Mucosa of stomach (tissue), 1 donor: ENCODE results near the gene ITGAL.
"Not testable (repeated sequence)": the region's sequence is repeated elsewhere in the genome, so short reads cannot be mapped to it uniquely, and the experiment has no call there.

Source experiments
- H3K27me3 ChIP-seq: one replicate; pipeline ENCODE4 v1.7.0; 2013; ENCODE audit warnings: mild to moderate bottlenecking, low read length; ENCODE audit not compliant: control insufficient read depth, insufficient read depth
- H3K36me3 ChIP-seq: one replicate; pipeline ENCODE4 v1.7.0; 2013; ENCODE audit warnings: low read length; ENCODE audit not compliant: control insufficient read depth, insufficient read depth
- H3K4me1 ChIP-seq: one replicate; pipeline ENCODE4 v1.7.0; 2013; ENCODE audit warnings: mild to moderate bottlenecking, low read length; ENCODE audit not compliant: control insufficient read depth, insufficient read depth
- H3K4me3 ChIP-seq: one replicate; pipeline ENCODE4 v1.7.0; 2013; ENCODE audit warnings: low read length
- H3K9ac ChIP-seq: one replicate; pipeline ENCODE4 v1.7.0; 2013; ENCODE audit warnings: mild to moderate bottlenecking, low read length, moderate library complexity
- H3K9me3 ChIP-seq: one replicate; pipeline ENCODE4 v1.7.0; 2013; ENCODE audit warnings: mild to moderate bottlenecking, low read length, moderate library complexity; ENCODE audit not compliant: control insufficient read depth
- donor health status: Pancreatic carcinoma.

Gene ITGAL

DNA sequence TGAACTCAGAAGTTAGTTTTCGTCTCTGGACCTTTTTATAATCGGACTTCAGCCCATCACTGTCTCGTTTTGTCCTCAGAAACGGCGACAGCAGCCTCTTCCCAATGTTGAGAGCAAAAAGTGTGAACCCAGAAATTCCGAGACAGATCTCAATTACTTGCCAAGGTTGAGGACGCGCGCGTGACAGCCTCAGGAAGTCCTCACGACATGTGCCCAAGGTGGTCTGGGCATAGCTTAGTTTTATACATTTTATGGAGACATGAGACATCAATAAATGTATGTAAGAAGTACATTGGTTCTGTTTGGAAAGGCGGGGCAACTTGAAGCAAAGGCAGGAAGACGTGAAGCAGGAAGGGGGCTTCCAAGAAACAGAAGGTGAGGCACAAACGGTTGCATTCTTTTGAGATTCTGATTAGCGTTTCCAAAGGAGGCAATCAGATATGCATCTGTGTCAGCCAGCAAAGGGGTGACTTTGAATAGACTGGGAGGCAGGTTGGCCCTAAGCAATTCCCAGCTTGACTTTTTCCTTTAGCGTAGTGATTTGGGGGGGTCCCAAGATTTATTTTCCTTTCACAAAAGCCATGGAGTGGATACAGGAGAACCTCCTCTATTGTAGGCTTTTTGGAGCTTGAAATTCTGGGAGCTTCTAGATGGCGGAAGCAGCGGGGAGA, 62.7 kb downstream of the ITGAL start:
- Histone ChIP-seq H3K36me3 (no peaks in the 10 kb centered on the region), H3K9me3 (no peaks in the 10 kb centered on the region), H3K4me3 (peak overlapping the region; percentile 87), H3K9ac (peak overlapping the region; percentile 97), H3K4me1 (peaks cover 32% of the 10 kb centered on the region), H3K27me3 (no peaks in the 10 kb centered on the region)

DNA sequence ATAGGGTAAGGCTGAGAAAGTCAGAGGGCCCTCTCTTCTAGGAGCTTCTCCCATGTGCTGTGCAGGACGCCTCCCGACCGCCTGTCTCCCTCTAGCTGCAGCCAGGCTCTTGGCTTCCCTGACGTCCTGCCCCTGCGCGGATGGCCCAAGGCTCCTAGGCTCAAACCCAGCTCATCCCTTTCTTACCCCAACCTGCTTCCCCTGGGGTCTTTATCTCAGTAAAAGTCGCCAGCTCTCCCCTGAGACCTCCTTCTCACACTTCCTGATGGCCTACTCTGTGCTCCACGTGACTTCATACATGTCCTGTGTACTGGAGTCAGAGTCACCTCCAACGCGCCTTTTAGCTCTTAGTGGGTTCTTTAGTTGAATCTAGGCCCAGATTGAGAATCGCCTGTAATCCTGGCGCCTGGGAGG, 63.2 kb downstream of the ITGAL start:
- Histone ChIP-seq H3K4me3 (peak overlapping the region; percentile 87), H3K36me3 (no peaks in the 10 kb centered on the region), H3K9me3 (no peaks in the 10 kb centered on the region), H3K27me3 (no peaks in the 10 kb centered on the region), H3K4me1 (peaks cover 33% of the 10 kb centered on the region), H3K9ac (peak overlapping the region; percentile 97)

DNA sequence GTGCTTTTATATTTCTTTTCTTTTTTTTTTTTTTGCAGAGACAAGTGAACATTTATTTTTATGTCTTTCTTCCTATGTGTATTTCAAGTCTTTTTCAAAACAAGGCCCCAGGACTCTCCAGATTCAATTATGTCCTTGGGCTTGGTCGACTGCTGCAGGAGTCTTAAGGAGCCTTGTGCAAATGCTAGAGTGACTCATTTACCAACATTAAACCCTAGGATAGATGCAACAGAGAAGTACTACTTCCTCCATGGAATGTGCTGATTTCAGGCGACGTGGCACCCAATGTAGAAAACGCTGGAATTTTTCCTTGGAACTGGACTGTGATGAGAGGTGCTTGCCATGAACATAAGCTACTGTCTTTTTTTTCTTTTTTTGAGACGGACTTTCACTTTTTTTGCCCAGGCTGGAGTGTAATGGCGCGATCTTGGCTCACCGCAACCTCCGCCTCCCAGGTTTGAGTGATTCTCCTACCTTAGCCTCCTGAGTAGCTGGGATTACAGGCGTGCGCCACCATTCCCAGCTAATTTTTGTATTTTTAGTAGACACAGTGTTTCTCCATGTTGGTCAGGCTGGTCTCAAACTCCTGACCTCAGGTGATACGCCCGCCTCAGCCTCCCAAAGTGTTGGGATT, 64.0 kb downstream of the ITGAL start:
- H3K4me3 ChIP-seq, H3K27me3 ChIP-seq, H3K36me3 ChIP-seq, H3K9me3 ChIP-seq: not testable (repeated sequence)
- H3K9ac ChIP-seq: peak overlapping the region; percentile 97
- peaks cover 40% of the 10 kb centered on the region for H3K4me1 ChIP-seq

GRCh38 chr16:30539000-30539964, 66.7 kb downstream of the ITGAL start:
- H3K9ac ChIP-seq: peak overlapping the region; percentile 28
- peaks cover 36% of the 10 kb centered on the region for H3K4me1 ChIP-seq

GRCh38 chr16:30539986-30540526, 67.5 kb downstream of the ITGAL start:
- not testable (repeated sequence) for H3K27me3 ChIP-seq, H3K9me3 ChIP-seq, H3K4me3 ChIP-seq, H3K36me3 ChIP-seq
- H3K9ac ChIP-seq: peak overlapping the region; percentile 28
- H3K4me1 ChIP-seq: peaks cover 36% of the 10 kb centered on the region

More at GRCh38 chr16:30539000-30539964, 66.7 kb downstream of the ITGAL start:
- H3K36me3 ChIP-seq: no peaks in the 10 kb centered on the region
- H3K27me3 ChIP-seq: no peaks in the 10 kb centered on the region
- no peak overlapping the region for H3K4me3 ChIP-seq
- H3K9me3 ChIP-seq: no peaks in the 10 kb centered on the region

DNA sequence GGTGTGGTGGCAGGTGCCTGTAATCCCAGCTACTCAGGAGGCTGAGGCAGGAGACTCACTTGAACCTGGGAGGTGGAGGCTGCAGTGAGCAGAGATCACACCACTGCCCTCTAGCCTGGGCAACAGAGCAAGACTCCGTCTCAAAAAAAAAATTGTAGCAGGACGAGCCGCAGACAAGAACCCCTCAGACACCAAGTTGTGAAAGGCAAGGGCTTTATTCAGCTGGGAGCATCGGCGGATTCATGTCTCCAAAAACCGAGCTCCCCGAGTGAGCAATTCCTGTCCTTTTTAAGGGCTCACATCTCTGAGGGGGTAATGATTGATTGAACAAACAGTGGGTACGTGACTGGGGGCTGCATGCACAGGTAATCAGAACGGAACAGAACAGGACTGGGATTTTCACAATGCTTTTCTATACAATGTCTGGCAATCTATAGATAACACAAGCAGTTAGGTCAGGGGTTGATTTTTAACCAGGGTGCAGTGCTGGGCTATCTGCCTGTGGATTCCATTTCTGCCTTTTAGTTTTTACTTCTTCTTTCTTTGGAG, 68.4 kb downstream of the ITGAL start:
- H3K9me3 ChIP-seq, H3K27me3 ChIP-seq, H3K4me3 ChIP-seq, H3K36me3 ChIP-seq: not testable (repeated sequence)
- peaks cover 28% of the 10 kb centered on the region for H3K4me1 ChIP-seq
- peak overlapping the region; percentile 32 for H3K9ac ChIP-seq

DNA sequence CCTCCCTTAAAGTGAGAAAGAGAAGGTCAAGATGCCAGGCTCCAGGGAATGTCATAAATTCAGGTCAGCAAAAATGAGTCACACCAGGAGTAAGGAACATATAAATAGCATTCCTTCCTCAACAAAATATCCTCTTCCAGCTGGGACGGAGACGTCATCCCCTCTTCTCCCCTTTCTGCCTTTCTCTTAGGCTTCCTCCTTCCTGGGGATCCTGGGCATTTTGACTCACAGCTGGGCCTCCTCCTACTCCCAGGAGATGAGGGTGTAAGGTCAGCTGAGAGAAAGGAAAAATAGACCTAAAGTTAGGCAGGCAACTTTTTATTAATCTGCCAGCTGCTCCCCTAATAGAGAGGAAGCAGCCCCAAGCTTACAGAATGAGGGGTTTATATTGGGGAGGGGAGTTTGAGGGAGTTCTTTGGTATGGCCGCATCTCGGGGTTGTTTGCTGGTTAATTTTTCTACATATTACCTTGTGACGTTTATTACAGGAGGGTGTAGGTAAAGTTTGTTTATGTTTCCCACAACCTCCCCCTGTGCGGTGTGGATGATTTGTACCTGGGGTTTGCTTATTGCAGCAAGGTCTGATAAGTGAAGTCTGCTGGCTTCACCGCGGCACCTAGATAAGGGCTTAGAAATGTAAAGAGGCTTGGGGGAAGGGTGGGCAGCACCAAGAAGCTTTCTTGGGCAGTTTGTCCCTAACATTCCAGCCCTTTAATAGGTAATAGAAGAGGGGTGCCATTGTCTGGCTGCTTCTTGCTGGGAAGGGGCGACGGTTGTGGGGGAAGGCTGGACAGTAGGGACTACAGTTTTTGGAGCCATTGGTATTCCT, 69.2 kb downstream of the ITGAL start:
- Histone ChIP-seq H3K27me3 (no peaks in the 10 kb centered on the region), H3K9ac (peak overlapping the region; percentile 32), H3K36me3 (no peaks in the 10 kb centered on the region), H3K4me1 (peaks cover 23% of the 10 kb centered on the region), H3K4me3 (no peak overlapping the region), H3K9me3 (no peaks in the 10 kb centered on the region)

GRCh38 chr16:30543067-30543466, 70.5 kb downstream of the ITGAL start:
- H3K27me3 ChIP-seq: no peaks in the 10 kb centered on the region
- H3K36me3 ChIP-seq: no peaks in the 10 kb centered on the region
- H3K4me3 ChIP-seq: no peak overlapping the region
- no peaks in the 10 kb centered on the region for H3K9me3 ChIP-seq
- H3K4me1 ChIP-seq: peaks cover 27% of the 10 kb centered on the region
- no peak overlapping the region for H3K9ac ChIP-seq

DNA sequence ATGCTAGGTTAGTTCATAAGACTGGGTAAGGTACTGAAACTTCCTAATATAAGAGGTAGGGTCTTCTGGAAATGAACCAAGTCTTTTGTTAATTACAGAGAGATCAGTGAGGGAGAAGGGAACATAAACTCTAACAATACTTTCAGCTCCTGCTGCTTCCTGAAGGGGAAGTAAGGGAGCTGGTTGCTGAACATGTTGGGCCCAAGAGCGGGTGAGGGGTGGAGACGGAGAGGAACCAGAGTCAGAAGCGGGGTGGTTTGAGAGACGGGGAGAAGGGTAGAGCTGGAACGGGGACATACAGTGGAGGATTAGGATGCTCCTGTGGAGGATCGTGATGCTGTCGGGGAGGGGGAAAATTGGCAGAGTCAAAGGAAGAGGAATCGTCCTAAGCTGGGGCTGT, 73.6 kb downstream of the ITGAL start:
- Histone ChIP-seq H3K4me1 (peaks cover 20% of the 10 kb centered on the region), H3K27me3 (no peaks in the 10 kb centered on the region), H3K9me3 (no peaks in the 10 kb centered on the region), H3K36me3 (no peaks in the 10 kb centered on the region), H3K9ac (no peak overlapping the region), H3K4me3 (no peak overlapping the region)

GRCh38 chr16:30548416-30549253, 76.1 kb downstream of the ITGAL start:
- Histone ChIP-seq H3K4me3 (no peak overlapping the region), H3K9ac (no peak overlapping the region), H3K27me3 (no peaks in the 10 kb centered on the region), H3K9me3 (no peaks in the 10 kb centered on the region), H3K36me3 (peaks cover 5% of the 10 kb centered on the region), H3K4me1 (peaks cover 20% of the 10 kb centered on the region)
